Measurements from ENCODE around the gene PHACTR3.

PHACTR3 gene

DNA sequence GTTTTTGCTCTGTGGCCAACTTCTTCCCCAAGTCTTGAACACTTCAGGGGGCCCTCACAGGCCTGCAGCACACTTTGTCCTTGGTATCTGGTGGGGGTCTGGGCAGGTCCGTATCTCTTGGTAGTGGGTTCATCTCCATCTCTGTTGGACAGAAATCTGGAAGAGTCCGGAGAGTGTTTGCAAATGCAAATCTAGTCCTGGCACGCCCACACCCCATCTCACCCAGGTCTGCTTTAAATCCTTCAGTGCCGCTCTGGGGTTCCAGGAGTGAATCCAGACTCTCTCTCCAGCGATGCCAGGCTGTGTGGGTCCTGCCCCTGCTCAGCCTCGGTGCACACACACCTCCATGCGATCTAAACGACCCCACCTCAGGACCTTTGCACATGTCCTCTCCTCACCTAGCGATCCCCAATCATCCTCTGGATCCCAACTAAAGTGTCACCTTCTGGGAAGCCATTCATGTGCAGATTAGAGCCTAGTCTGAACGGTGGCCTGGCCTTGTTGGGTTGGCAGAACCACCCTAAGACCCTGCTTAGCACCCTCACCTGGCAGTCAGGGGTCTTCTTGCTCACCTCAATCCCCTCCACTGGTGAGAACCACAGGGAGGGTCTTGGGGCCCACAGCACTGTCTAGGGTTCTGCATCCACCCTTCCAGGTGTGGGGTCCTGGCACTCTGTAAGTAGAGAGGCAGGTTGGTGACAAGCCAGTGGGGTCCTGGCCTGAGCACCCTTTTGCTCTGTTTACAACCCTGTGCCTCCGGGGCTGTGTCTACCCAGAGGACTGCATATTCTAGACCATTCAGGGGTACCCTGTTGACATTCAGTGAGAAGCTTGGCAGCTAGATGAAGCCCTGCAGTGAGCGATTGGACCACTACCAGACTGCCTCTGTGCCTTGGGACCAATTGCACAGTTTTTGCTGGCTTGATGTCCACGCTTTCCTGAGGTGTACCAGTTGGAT is 228.3 kb downstream of the PHACTR3 start:
- no peak overlapping the region for H3K27ac ChIP-seq
- TF ChIP-seq CTCF (IDR thresholded peaks at IDR 0.05), result no peak
- H3K4me3 ChIP-seq, result no peak overlapping the region
- DNase-seq (ENCODE audit: low spot score), result no peak

- DNase-seq (ENCODE audit: low spot score), result no peak
- H3K4me3 ChIP-seq, result no peak overlapping the region
- H3K27ac ChIP-seq, result no peak overlapping the region
- no peak for TF ChIP-seq CTCF (IDR thresholded peaks at IDR 0.05)
Observed at GRCh38 chr20:59835057-59835447, 230.7 kb downstream of the PHACTR3 start.

DNA sequence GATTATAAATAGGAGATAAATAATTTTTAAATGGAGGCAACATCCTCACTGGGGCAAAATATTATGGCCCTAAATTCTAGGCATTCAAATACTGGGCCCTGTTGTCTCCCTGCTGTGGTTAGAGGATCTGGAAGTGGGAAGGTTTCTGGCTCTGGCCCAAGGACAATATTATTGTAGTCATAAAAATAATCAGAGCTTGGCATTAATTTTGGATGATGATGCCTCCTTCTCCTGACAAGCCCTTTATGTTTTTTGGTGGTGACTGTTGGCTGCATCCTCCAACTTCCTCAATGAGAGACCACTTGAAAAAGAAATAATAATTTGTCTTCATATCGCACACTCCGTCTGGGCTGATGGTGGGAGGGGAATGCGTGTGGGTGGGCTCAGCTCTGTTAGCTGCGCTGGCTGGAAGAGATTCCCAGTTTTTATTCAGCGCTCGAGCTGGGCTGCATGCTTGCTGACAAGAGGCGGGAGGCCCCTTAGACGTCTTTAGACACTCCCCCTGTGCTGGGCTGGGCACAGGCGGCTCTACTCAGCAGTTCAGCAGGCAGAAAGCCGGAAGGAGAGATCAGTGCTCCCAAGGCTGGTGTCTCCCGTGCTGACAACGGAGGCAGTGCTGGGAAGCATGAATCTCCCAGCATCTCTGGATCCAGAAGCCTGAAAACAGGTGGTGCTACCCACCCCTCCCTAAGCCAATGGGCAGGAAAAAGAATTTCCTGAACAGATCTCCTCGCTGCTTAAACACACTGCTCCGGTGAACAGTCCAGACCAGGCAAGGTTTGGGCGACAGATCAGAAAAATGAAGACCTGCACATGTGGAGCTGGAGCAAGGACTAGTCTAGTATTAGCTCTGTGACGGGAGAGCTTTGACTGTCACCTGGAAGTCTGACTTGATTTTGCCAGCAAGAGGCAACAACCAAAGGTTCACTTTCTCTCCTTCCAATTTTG is 231.4 kb downstream of the PHACTR3 start:
- no peak for TF ChIP-seq CTCF (IDR thresholded peaks at IDR 0.05)
- no peak for DNase-seq (ENCODE audit: low spot score)
- Histone ChIP-seq H3K27ac (peak overlapping the region in 1 of 2 donors; percentile 27), H3K4me3 (peak overlapping the region; percentile 64)

GRCh38 chr20:59836767-59837166 is 232.4 kb downstream of the PHACTR3 start:
- Histone ChIP-seq H3K4me3 (no peak overlapping the region), H3K27ac (no peak overlapping the region)
- no peak for TF ChIP-seq CTCF (IDR thresholded peaks at IDR 0.05)
- no peak for DNase-seq (ENCODE audit: low spot score)

GRCh38 chr20:59837623-59838394 is 233.5 kb downstream of the PHACTR3 start:
- Histone ChIP-seq H3K4me3 (no peak overlapping the region), H3K27ac (no peak overlapping the region)
- DNase-seq (ENCODE audit: low spot score), result no peak
- TF ChIP-seq CTCF (IDR thresholded peaks at IDR 0.05), result no peak

GRCh38 chr20:59839400-59839799 is 235.1 kb downstream of the PHACTR3 start:
- no peak for TF ChIP-seq CTCF (IDR thresholded peaks at IDR 0.05)
- Histone ChIP-seq H3K27ac (no peak overlapping the region), H3K4me3 (no peak overlapping the region)
- DNase-seq (ENCODE audit: low spot score), result no peak

Data from coronary artery (tissue), 2 donors.